ENCODE measurements around the gene TTYH3. TPM values are rescaled to one million over a fixed set of nuclear protein-coding genes. Genes with fewer than 3 reads are reported as not detected.
"Not testable (repeated sequence)": the region's sequence is repeated elsewhere in the genome, so short reads cannot be mapped to it uniquely, and the experiment has no call there.

Gene TTYH3, protein sequence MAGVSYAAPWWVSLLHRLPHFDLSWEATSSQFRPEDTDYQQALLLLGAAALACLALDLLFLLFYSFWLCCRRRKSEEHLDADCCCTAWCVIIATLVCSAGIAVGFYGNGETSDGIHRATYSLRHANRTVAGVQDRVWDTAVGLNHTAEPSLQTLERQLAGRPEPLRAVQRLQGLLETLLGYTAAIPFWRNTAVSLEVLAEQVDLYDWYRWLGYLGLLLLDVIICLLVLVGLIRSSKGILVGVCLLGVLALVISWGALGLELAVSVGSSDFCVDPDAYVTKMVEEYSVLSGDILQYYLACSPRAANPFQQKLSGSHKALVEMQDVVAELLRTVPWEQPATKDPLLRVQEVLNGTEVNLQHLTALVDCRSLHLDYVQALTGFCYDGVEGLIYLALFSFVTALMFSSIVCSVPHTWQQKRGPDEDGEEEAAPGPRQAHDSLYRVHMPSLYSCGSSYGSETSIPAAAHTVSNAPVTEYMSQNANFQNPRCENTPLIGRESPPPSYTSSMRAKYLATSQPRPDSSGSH
- polyA plus RNA-seq (ENCODE audit: insufficient read depth in 1 of 5, insufficient read length in 5 of 5, low replicate concordance in 1 of 5): 100 to 1,000 TPM in 3 of 5 donors, 10 to 100 TPM in 2; 76.5 to 169 (median 109) TPM
- long read RNA-seq, donor 1, full-length matches to known transcripts: 47 of 126 reads
- long read RNA-seq, donor 1, partial matches to known transcripts: 74 of 126 reads
- long read RNA-seq, donor 1, other reads (novel, unspliced or antisense): 5 of 126 reads
- long read RNA-seq, donor 2, full-length matches to known transcripts: 23 of 73 reads
- long read RNA-seq, donor 2, partial matches to known transcripts: 50 of 73 reads
- long read RNA-seq, donor 2, other reads (novel, unspliced or antisense): 0 of 73 reads
- long read RNA-seq, donor 3, full-length matches to known transcripts: 16 of 30 reads
- long read RNA-seq, donor 3, partial matches to known transcripts: 14 of 30 reads
- long read RNA-seq, donor 3, other reads (novel, unspliced or antisense): 0 of 30 reads
- long read RNA-seq, donor 4, full-length matches to known transcripts: 7 of 84 reads
- long read RNA-seq, donor 4, partial matches to known transcripts: 77 of 84 reads
- long read RNA-seq, donor 4, other reads (novel, unspliced or antisense): 0 of 84 reads
- long read RNA-seq, donor 5, full-length matches to known transcripts: 22 of 71 reads
- long read RNA-seq, donor 5, partial matches to known transcripts: 49 of 71 reads
- long read RNA-seq, donor 5, other reads (novel, unspliced or antisense): 0 of 71 reads
- long read RNA-seq, donor 6, full-length matches to known transcripts: 38 of 214 reads
- long read RNA-seq, donor 6, partial matches to known transcripts: 176 of 214 reads
- long read RNA-seq, donor 6, other reads (novel, unspliced or antisense): 0 of 214 reads
- long read RNA-seq, donor 7, full-length matches to known transcripts: 48 of 130 reads
- long read RNA-seq, donor 7, partial matches to known transcripts: 77 of 130 reads
- long read RNA-seq, donor 7, other reads (novel, unspliced or antisense): 5 of 130 reads
- long read RNA-seq, donor 8, full-length matches to known transcripts: 8 of 8 reads
- long read RNA-seq, donor 8, partial matches to known transcripts: 0 of 8 reads
- long read RNA-seq, donor 8, other reads (novel, unspliced or antisense): 0 of 8 reads

DNA sequence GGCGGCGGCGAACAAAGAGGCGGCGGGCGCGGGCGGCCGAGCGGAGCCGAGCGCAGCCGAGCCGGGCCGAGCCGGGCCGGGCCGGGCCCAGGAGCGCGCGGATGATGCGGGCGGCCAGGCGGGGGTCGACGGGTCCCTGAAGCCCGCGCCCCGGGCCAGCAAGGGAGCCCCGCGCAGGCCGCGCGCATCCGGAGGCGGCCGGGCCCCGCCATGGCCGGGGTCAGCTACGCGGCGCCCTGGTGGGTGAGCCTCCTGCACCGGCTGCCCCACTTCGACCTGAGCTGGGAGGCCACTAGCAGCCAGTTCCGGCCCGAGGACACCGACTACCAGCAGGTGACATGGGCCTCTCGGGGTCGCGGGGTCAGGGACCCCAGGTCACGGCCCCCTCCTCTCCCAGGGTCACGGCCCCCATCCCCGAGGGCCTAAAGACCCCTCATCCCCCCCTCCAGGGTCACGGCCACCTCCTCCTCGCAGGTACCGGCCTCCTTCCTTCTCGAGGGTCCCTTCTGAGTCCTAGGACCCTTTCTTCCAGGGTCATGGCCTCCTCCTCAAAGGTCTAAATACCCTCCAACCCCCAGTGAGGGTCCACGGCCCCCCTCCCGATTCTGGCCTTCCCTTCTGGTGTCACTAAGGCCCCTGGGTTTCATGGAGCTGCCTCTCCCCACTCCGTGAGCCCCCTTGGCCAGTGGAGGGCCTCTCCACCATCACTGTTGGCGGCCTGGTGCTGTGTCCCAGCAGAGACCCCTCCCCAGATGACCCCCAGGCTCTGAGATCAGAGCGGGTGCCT is at the start of gene TTYH3:
TTYH3 (plus strand) TSS at position 41 of the 787 bp plus-strand sequence; CDS start at position 211, 170 bp downstream.
- no peak for DNase-seq

DNA sequence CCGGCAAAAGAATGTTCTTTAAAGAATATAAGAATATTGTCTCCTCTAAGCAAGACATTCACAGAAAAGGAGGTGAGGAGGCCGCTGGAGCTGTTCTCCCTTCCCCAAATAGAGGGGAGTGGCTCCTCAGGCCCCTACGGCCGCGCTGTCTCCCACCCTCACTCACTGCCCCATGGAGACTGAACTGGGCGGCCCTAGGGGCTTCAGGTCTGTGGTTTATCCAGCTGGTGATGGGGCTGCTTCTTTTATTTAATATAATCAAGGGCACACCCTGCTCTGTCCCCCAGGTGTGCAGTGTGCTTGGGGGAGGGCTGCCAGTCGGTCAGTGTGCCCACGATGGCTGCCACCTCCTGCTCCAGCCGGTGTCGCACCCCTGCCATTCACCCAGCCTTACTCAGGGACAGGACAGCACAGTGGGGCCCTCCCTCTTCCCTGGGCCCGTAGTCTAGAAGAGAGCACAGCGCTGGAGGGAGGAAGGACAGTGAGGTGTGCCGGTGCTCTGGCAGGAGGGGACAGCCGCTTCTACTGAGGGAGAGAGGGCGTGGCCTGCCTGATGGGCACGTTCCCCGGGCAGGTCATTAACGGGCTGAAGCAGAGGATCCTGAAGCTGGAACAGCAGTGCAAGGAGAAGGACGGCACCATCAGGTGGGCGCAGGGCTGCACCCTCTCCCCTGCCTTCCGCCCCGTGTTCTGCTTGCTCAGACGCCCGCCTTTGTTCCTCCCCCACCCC is 49.6 kb upstream of the TTYH3 start:
- no peak for DNase-seq

DNA sequence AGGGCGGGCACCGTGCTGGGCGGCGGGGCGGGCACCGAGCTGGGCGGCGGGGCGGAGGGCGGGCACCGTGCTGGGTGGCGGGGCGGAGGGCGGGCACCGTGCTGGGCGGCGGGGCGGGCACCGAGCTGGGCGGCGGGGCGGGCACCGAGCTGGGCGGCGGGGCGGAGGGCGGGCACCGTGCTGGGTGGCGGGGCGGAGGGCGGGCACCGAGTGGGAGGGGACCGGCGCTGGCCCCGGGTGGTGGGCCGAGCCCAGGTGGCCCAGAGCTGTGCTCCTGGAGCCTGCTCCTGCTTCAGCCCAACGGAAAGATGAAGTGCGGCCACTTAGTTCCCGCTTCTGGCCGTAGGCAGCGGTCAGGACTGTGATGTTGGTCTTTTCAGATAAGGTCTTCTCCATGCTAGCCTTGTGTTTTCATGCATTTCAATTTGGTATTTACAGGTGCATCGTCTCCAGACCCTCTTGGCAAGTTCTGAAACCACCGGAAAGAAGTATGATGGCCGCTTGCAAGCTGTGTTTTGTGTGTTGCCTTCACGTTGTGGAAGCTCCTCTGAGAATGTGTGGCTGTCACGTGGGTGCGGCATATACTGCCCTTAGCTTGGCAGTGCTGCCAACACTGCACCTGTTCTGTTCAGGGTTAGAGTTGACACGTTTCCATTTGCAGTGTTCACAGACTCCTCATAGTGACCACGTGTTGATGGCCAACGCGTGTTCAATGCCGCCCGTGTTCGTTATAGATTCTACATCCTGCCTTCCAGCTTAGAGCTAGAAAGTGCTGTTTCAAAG is 47.8 kb upstream of the TTYH3 start:
- DNase-seq: no peak

DNA sequence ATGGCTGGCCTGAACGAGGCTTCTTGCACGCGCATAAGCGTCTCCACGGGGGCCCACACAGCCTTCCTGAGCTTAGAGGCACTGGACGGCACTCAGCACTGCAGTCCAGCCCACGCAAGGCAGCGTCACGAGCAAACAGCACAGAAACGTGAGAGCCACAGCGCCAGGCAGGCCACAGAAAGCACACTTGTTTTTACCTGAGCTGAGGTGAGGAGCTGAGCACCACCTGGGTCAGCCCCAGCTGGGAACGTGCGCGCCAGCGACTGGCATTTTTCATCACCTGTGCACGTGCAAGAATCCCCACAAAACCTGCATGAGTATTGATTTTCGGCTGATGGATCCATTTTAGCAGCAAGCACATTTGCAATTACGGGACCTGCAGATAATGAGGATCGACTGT is 46.3 kb upstream of the TTYH3 start:
- no peak for DNase-seq

DNA sequence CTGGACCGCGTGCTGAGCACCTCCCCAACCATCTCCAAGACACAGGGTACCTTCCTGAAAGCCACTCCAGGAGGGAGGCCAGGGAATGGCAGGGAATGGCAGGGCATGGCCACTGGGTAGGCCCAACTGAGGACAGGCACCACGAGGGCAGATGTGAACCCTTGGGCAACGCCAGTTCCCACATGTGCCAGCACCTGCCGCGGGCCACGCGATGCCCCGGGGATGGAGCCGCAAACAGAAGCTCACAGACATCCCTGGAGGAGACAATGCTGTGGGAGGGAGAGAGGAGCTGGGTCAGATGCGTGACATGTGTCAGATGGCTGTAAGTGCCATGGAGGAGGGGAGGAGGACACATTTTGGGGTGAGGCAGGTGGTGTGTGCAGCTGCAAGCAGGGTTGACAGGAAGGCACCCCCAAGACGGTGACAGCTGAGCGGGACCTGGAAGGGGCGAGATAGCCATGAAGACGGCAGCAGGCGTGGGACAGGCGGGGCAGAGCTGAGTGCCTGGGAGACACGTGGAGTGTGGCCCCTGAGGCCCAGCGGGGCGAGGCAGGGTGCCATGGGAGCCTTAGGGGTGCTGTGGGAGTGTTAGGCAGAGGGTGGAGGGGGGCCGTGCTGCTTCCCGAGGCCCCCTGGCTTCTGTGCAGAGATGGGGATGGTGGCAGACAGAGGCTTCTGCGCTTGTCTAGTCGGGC is 45.3 kb upstream of the TTYH3 start:
- no peak for DNase-seq

DNA sequence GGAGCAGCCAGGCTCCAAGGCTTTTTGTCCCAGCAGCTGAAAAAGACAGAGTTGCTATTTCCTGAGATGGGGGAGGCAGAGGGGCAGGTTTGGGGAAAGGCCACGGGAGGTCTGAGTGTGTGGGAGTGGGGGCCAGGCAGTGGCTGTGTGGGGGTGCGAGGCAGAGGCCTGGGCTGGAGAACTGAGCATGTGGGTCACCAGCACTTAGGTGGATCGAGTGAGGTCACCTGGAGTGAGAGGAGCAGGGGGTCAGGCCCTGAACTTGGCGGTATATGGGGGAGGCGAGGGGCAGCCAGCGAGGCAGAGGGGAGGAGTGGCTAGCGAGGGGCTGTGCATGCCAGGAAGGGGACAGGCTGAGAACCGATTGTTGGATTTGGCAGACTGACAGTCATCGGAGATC is 44.7 kb upstream of the TTYH3 start:
- no peak for DNase-seq

DNA sequence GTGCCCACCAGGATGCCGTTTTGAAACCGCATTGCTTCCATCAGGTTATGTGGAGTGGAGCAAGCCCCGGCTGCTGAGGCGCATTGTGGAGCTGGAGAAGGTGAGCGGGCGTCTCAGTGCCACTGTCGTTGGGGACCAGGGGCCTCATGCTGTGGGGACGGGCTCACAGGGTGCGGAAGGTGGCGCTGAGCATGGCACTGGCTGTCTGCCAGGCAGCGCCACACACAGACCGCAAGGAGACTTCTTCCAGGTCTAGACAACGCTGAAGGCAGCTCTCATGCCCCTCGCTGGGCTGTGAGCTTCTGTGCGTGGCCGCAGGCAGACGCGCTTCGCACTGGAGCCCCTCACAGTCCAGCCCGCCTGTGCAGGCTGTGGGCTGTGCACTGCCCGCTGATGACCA is 44.0 kb upstream of the TTYH3 start:
- DNase-seq: no peak

DNA sequence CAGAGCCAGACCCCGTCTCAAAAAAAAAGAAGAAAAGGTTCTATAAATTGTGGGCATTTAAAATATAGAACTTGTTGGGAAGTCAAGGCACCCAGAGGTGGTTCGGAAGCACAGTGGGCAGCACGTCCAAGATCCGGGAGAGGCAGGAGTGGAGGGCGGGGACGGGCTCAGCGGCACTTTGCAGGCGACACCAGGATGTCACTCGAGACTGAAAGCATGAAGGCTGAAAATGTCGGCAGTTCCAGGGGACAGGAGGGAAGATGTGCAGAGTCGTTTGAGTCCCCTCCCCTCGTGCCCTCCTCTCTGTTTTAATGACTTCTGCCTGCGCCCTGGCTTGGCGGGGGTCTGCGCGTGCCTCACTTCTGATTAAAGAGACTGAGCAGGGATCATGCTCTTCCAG is 42.4 kb upstream of the TTYH3 start:
- no peak for DNase-seq

DNA sequence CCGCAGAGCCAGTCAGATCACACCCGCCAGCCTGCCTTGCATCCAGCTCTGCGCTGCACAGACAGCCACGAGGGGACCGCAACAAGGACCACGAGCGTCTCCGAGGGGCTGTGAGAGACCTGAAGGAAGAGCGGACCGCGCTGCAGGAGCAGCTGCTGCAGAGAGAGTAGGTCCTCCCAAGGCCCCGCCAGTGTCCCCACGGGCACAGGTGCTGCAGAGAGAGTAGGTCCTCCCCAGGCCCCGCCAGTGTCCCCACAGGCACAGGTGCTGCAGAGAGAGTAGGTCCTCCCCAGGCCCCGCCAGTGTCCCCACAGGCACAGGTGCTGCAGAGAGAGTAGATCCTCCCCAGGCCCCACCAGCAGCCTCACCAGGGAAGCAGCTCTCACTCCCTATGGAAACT is 41.8 kb upstream of the TTYH3 start:
- DNase-seq: not testable (repeated sequence)

DNA sequence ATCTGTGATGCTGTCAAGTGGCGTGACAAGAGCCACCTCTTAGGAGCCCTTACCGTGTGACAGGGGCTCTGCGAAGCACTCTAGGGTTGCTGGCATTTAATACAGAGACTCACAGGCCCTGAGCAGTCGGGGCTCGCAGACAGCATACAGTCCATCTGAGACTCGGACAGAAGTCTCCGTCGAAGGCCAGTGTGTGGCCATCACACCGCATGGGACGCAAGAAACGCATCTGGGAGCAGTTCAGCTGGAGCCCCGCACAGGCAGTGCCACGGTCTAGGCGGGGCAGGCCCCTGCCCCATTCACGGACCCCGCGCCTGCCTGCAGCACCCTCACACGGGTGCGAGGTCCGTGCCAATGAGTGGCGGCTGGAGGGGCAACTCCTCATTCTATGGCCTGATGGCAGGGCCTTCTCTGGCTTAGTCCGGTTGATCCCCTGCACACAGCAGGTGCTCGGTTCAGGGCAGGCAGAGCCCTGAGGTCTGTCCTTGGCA is 39.4 kb upstream of the TTYH3 start:
- no peak for DNase-seq

DNA sequence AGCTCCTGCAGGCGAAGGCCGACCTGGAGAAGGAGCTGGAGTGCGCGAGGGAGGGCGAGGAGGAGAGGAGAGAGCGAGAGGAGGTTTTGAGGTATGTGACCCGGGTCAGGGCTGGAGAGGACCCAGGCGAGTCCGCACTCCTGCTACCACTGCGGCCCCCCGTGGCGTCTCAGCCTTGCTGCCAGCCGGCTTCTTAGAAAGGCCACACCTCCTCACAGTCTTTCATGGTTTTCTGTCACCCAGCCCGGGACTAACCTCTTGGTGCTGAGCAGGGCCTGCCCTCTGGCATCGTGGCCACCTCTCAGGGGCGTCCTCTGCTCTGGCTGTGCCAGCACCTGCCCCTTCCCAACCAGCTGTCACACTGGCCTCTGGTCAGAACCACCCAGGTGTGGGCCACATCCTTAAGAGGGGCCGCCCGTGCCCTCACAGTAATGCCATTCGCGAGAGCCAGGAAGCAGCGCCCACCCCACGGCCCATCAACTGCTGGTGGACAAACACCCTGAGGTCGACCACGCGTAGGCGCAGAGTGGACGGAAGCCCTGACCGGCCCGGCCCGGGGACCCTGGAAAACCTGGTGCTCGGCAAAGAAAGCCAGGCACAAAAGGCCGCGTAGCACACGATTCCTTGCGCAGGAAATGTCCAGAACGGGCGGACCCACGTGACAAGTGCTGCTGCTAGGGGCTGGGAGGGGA is 38.6 kb upstream of the TTYH3 start:
- DNase-seq: no peak

DNA sequence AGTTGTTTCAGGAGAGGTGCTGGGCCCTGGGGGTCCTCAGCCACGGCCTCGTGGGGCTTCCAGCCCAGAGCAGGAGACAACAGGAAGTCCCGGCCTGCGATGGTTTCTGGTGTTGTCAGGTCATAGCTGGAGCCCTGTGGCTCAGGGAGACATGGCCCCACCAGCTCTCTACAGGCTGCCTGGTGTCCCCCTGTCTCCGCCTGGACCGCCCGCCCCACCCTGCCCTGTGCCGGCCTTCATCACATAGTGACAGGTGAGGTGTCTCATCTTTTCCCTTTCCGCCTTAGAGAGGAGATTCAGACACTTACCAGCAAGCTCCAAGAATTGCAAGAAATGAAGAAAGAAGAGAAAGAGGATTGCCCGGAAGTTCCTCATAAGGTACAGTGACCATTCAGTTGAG is 37.2 kb upstream of the TTYH3 start:
- DNase-seq: no peak

DNA sequence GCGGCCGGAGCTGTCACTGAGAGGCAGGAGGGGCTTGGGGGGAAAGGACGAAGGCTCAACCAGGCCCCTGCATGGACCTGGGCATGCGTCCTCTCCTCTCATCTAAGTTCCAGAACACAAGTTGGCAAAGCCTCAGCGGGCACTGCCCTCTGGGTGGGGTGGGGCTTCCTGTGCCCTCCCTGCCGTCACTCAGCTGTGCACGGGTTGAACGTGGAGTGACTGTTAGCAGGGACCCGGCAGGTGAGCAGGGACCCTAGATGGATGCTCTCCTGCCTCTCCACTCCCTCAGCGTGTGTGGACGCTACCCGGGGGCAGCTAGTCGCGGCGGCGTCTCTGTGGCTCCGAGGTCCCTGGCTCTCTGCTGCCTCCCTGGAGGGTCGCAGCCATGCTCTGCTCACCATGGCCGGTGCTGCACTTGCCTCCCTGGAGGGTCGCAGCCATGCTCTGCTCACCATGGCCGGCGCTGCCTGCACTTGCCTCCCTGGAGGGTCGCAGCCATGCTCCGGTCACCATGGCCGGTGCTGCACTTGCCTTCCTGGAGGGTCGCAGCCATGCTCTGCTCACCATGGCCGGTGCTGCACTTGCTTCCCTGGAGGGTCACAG is 36.4 kb upstream of the TTYH3 start:
- no peak for DNase-seq

DNA sequence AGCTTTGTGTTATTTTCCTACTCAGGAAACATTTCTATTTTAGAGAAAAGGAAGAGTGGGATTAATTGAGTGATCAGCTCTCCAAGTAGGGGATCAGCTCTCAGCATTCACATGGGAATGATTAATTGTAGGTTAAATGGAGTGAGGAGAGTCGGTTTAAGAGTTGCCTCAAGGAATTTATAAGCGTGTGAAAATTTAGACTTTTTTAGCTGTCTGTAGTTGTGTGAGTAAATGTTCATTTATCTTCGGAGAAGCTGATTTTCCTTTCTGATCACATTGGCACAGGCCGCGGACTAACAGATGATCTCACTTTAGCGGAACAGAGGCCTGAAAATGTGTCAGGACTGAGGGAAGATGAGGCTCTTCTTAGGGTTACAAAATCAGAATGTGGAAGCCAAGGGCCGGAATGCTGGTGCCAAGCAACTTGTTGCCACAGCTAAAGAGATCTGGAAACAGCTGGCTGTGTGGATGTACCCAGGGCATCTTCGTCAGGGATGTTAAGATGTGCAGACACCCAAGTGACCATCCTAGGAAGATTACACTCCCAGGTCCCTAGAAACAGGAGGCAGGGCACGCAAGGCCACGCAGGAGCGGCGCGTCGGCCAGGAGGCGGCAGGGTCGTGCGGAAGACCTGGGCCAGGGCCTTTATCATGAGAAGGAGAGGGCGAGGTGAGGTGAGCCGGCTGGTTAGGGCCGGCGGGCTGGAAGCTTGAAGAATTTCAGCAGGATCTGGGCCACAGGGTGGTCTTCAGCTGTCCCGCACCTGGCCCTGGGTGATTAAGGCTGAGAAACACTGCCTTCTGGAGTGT is 35.1 kb upstream of the TTYH3 start:
- DNase-seq: no peak

DNA sequence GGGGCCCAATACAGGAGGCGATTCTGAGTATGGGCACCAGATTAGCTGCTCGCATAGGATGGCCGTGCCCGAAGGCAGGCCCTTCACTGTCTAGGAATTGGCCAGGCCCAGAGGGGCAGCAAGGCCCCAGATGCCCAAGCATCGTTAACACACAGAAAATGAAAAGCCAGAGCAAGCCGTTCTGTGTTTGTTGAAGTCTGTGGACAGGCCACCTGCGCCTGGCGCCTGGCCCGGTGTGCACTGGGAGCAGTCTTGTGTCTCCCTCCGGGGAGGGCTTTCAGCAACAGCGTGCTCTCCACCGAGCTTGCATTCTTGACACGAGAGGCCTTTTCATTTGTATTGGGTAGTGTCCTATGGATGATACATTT is 34.5 kb upstream of the TTYH3 start:
- no peak for DNase-seq
